Fibroblast of mammary gland (primary cell): ENCODE results near the gene DLG2.

Source experiments
- DNase-seq: peaks from one replicate; pipeline ENCODE4 v3.0.0-alpha.2; 2010; ENCODE audit warnings: low read depth
- H3K4me3 ChIP-seq: 2 replicates; pipeline ENCODE4 v1.5.1; 2011; ENCODE audit warnings: low read depth, mild to moderate bottlenecking, low read length, moderate library complexity; ENCODE audit not compliant: control insufficient read depth
- CTCF ChIP-seq: conservative IDR thresholded peaks from 2 replicates; pipeline ENCODE4 v1.5.1; 2011; ENCODE audit warnings: low read depth, low read length, inconsistent platforms; ENCODE audit not compliant: control insufficient read depth, insufficient read depth

DLG2 gene

GRCh38 chr11:85589373-85589772 is 37.8 kb downstream of the DLG2 start:
- no peak for DNase-seq
- no peak for TF ChIP-seq CTCF
- no peak overlapping the region for H3K4me3 ChIP-seq

GRCh38 chr11:85582111-85582510 is 45.0 kb downstream of the DLG2 start:
- no peak overlapping the region for H3K4me3 ChIP-seq
- no peak for DNase-seq
- TF ChIP-seq CTCF: no peak

- H3K4me3 ChIP-seq: no peak overlapping the region
- TF ChIP-seq CTCF: no peak
- DNase-seq: no peak
Observed at GRCh38 chr11:85575388-85575787, 51.8 kb downstream of the DLG2 start.

- no peak overlapping the region for H3K4me3 ChIP-seq
- DNase-seq: no peak
- TF ChIP-seq CTCF: no peak
Observed at GRCh38 chr11:85572056-85572455, 55.1 kb downstream of the DLG2 start.

GRCh38 chr11:85569525-85569924 is 57.6 kb downstream of the DLG2 start:
- DNase-seq: peak; percentile 3
- no peak for TF ChIP-seq CTCF
- H3K4me3 ChIP-seq: no peak overlapping the region

GRCh38 chr11:85558411-85558810 is 68.7 kb downstream of the DLG2 start:
- no peak for DNase-seq
- no peak overlapping the region for H3K4me3 ChIP-seq
- TF ChIP-seq CTCF: no peak

GRCh38 chr11:85551881-85552280 is 75.3 kb downstream of the DLG2 start:
- no peak overlapping the region for H3K4me3 ChIP-seq
- no peak for TF ChIP-seq CTCF
- no peak for DNase-seq
